Cardiac muscle cell (in vitro differentiated cells and primary cell): Measurements from ENCODE around the gene PASD1. TPM values are rescaled to one million over a fixed set of nuclear protein-coding genes. Genes with fewer than 3 reads are reported as not detected.
"Not testable (repeated sequence)": the region's sequence is repeated elsewhere in the genome, so short reads cannot be mapped to it uniquely, and the experiment has no call there.

Source experiments
- DNase-seq, 2 donors: peaks; one replicate each; pipeline versions ENCODE4 v3.0.0 to v3.0.0-alpha.2; 2010 to 2017; ENCODE audit warnings: low read depth in 1 of 2, low spot score in 1 of 2
- H3K27ac ChIP-seq: fragments of 200-600 bp; sonication (generic); 2 replicates; pipeline ENCODE4 v1.5.1; 2016
- H3K27me3 ChIP-seq: fragments of 200-600 bp; sonication (generic); 2 replicates; pipeline ENCODE4 v1.6.0; 2016; ENCODE audit warnings: control low read depth
- H3K36me3 ChIP-seq: fragments of 200-600 bp; sonication (generic); 2 replicates; pipeline ENCODE4 v1.5.1; 2016; ENCODE audit warnings: control low read depth
- H3K4me1 ChIP-seq: fragments of 200-600 bp; sonication (generic); 2 replicates; pipeline ENCODE4 v1.8.1; 2017; ENCODE audit warnings: low read depth, mild to moderate bottlenecking, mixed run types
- H3K4me3 ChIP-seq: fragments of 200-600 bp; sonication (generic); 2 replicates; pipeline ENCODE4 v1.5.1; 2016; ENCODE audit warnings: mild to moderate bottlenecking
- H3K9me3 ChIP-seq: fragments of 200-600 bp; sonication (generic); 2 replicates; pipeline ENCODE4 v1.5.1; 2017; ENCODE audit warnings: low read depth, mild to moderate bottlenecking, control low read depth
- CTCF ChIP-seq: IDR thresholded peaks from 2 replicates; pipeline ENCODE4 v1.5.1; 2012; ENCODE audit warnings: low read depth, mild to moderate bottlenecking, low read length
- polyA plus RNA-seq: library from polyadenylated mRNA; unstranded; fragments of >200 nt; fragmentation: Nextera tagmentation; extraction: Ambion mirVana; gene quantifications from 2 replicates; pipeline ENCODE4 v1.2.1, GENCODE V29; 2016
- total RNA-seq: library from RNA; depleted of rRNA; stranded (reverse); fragments of >200 nt; gene quantifications from 2 replicates; pipeline ENCODE4 v1.2.3, GENCODE V29; 2016

The PASD1 gene
- total and polyA plus RNA-seq, 2 experiments from 2014 or later = 0.13 to 0.30 TPM

- Histone ChIP-seq H3K27ac (no peak overlapping the region), H3K9me3 (no peaks in the 10 kb centered on the region), H3K4me3 (no peak overlapping the region), H3K36me3 (no peaks in the 10 kb centered on the region), H3K4me1 (no peaks in the 10 kb centered on the region), H3K27me3 (no peaks in the 10 kb centered on the region)
- DNase-seq = no peak
- no peak for TF ChIP-seq CTCF
Measured at GRCh38 chrX:151536571-151536970, 26.9 kb upstream of the PASD1 start.

GRCh38 chrX:151537572-151537971 lies 25.9 kb upstream of the PASD1 start:
- no peak for TF ChIP-seq CTCF
- no peaks in the 10 kb centered on the region for H3K9me3 ChIP-seq
- no peaks in the 10 kb centered on the region for H3K27me3 ChIP-seq
- no peak overlapping the region for H3K4me3 ChIP-seq
- no peak overlapping the region for H3K27ac ChIP-seq
- no peak for DNase-seq
- no peaks in the 10 kb centered on the region for H3K36me3 ChIP-seq
- no peaks in the 10 kb centered on the region for H3K4me1 ChIP-seq

- Histone ChIP-seq H3K27me3 (no peaks in the 10 kb centered on the region), H3K27ac (no peak overlapping the region), H3K4me1 (no peaks in the 10 kb centered on the region), H3K36me3 (no peaks in the 10 kb centered on the region), H3K9me3 (no peaks in the 10 kb centered on the region), H3K4me3 (no peak overlapping the region)
- no peak for DNase-seq
- TF ChIP-seq CTCF = no peak
Measured at GRCh38 chrX:151538190-151539122, 25.0 kb upstream of the PASD1 start.

GRCh38 chrX:151543706-151544105 lies 19.8 kb upstream of the PASD1 start:
- H3K36me3 ChIP-seq = no peaks in the 10 kb centered on the region
- H3K4me1 ChIP-seq = no peaks in the 10 kb centered on the region
- H3K27me3 ChIP-seq = no peaks in the 10 kb centered on the region
- no peaks in the 10 kb centered on the region for H3K9me3 ChIP-seq
- H3K27ac ChIP-seq = no peak overlapping the region
- no peak for DNase-seq
- TF ChIP-seq CTCF = no peak
- no peak overlapping the region for H3K4me3 ChIP-seq

- H3K9me3 ChIP-seq, H3K36me3 ChIP-seq, H3K27ac ChIP-seq, H3K27me3 ChIP-seq, H3K4me3 ChIP-seq, DNase-seq, H3K4me1 ChIP-seq: not testable (repeated sequence)
Measured at GRCh38 chrX:151546226-151546625, 17.2 kb upstream of the PASD1 start.

- DNase-seq, H3K4me3 ChIP-seq: not testable (repeated sequence)
Measured at GRCh38 chrX:151551176-151551575, 12.3 kb upstream of the PASD1 start.

More at GRCh38 chrX:151551176-151551575, 12.3 kb upstream of the PASD1 start:
- not testable (repeated sequence) for H3K36me3 ChIP-seq, H3K9me3 ChIP-seq, H3K27ac ChIP-seq, H3K27me3 ChIP-seq, H3K4me1 ChIP-seq
